ENCODE results near the gene CAMTA1. TPM values are rescaled to one million over a fixed set of nuclear protein-coding genes. Genes with fewer than 3 reads are reported as not detected.

The CAMTA1 gene
- polyA plus RNA-seq, 1 experiment: 64.9 TPM

DNA sequence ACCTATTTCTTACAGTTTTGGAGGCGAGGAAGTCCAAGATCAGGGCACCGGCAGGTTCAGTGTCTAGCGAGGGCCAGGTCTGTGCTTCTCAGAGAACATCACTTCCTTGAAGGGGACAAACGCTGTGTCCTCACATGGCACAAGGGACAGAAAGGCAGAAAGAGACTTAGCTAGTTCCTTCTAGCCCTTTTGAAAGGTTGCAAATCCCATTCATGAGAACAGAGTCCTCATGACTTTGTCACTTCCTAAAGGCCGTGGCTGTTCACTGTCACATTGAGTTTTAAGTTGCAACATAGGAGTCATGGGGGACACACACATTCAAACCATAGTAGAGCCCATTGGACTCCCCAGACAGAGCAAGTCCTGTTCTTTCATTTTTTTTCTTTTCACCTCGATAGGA lies 1026.2 kb downstream of the CAMTA1 start:
- ChIA-PET POLR2A (no interaction called here), CTCF (interaction anchor here (1.0 to 1.9 kb wide), 3 partner anchors 92 to 144 kb away, joined by 3 to 6 read pairs (median 3); no protein-coding TSS in a partner anchor)
- DNase-seq (ENCODE audit: low read depth, low spot score): no peak
- Histone ChIP-seq H3K4me3 (ENCODE audit: low read depth, low read length) (no peak overlapping the region), H3K27ac (ENCODE audit: low read depth, low read length) (no peak overlapping the region), H3K27me3 (ENCODE audit: control insufficient read depth, insufficient read depth, low read length) (no peaks in the 10 kb centered on the region), H3K9me3 (ENCODE audit: control insufficient read depth, insufficient read depth, low read length) (peaks cover 5% of the 10 kb centered on the region)
- no peak for TF ChIP-seq CTCF (IDR thresholded peaks at IDR 0.05; ENCODE audit: low read depth, low read length)

DNA sequence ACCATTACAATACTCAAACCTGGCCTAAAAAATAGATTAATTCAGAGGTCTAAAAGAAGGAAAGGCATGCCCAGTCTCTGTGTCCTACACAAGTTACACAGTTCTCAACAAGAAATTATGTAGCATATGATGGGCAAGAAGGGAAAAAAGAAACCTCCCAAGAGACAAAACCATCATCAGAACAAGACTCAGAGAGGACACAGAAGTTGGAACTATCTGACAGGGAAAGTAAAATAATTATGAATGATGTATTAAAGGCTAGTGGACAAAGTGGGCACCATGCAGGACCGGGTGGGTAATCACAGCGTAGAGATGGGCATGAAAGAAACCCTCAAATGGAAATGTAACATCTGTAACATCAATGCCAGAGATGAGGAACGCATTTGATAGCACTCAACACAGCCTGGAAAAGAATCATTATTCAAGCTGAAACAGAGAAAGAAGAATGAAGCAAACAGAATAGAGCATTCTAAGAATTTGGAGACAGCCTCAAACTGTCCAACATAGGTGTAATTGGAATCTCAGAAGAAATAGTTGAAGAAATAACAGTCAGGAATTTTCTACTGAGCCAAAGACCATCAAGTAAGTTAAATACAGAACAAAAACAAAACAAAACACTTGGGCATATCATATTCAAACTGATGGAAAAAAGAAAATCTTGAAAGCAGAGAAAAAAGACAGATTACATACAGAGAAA lies 1028.6 kb downstream of the CAMTA1 start:
- Histone ChIP-seq H3K9me3 (ENCODE audit: control insufficient read depth, insufficient read depth, low read length) (peaks cover 5% of the 10 kb centered on the region), H3K27ac (ENCODE audit: low read depth, low read length) (no peak overlapping the region), H3K27me3 (ENCODE audit: control insufficient read depth, insufficient read depth, low read length) (no peaks in the 10 kb centered on the region), H3K4me3 (ENCODE audit: low read depth, low read length) (no peak overlapping the region)
- no peak for DNase-seq (ENCODE audit: low read depth, low spot score)
- no peak for TF ChIP-seq CTCF (IDR thresholded peaks at IDR 0.05; ENCODE audit: low read depth, low read length)
- ChIA-PET POLR2A (no interaction called here), CTCF (no interaction called here)

Small RNAs within 50 kb of the gene (small RNA-seq; reads per million reads assigned to genes)
- not detected for gene AL359881.1 (ENCODE audit: insufficient read length, low read depth)
- not detected for gene AL590128.1 (ENCODE audit: insufficient read length, low read depth)
- gene RNU1-8P (ENCODE audit: insufficient read length, low read depth): 0.81 reads per million

Other genes starting within 250 kb of the CAMTA1 start
- 17.9 and 23.6 TPM in 2 replicates for gene NOL9, start 230.9 kb upstream of the CAMTA1 start, polyA plus RNA-seq (2011; rRNA removed)
- 0.05 TPM in 2 replicates for gene TAS1R1, start 230.1 kb upstream of the CAMTA1 start, polyA plus RNA-seq (2011; rRNA removed)
- 7.5 and 8.8 TPM in 2 replicates for gene ZBTB48, start 205.5 kb upstream of the CAMTA1 start, polyA plus RNA-seq (2011; rRNA removed)
- 11.7 and 12.8 TPM in 2 replicates for gene KLHL21, start 182.6 kb upstream of the CAMTA1 start, polyA plus RNA-seq (2011; rRNA removed)
- gene PHF13, start 171.7 kb upstream of the CAMTA1 start, polyA plus RNA-seq (2011; rRNA removed): 11.1 and 11.6 TPM in 2 replicates
- gene THAP3, start 160.6 kb upstream of the CAMTA1 start, polyA plus RNA-seq (2011; rRNA removed): 7.8 and 8.8 TPM in 2 replicates
- 38.9 and 41.9 TPM in 2 replicates for gene DNAJC11, start 83.6 kb upstream of the CAMTA1 start, polyA plus RNA-seq (2011; rRNA removed)